ENCODE measurements around the gene C17orf114. TPM values are rescaled to one million over a fixed set of nuclear protein-coding genes. Genes with fewer than 3 reads are reported as not detected.

Gene C17orf114

Other genes with a start within 250 kb of the C17orf114 start
- 39.7 and 42.9 TPM in 2 replicates for gene MYBBP1A, start 246.9 kb downstream of the C17orf114 start, polyA plus RNA-seq (2011; rRNA removed)
- 95.0 to 103 TPM (median 95.1 TPM) in 3 replicates for gene MYBBP1A, start 246.9 kb downstream of the C17orf114 start, polyA plus RNA-seq (2017; fragmentation: RNase III; extraction: RNeasy Plus Mini Kit Qiagen cat#74134 plus additional on column Dnase treatment)
- gene GGT6, start 241.8 kb downstream of the C17orf114 start, polyA plus RNA-seq (2011; rRNA removed), result not detected in 2 replicates
- not detected in 3 replicates for gene GGT6, start 241.8 kb downstream of the C17orf114 start, polyA plus RNA-seq (2017; fragmentation: RNase III; extraction: RNeasy Plus Mini Kit Qiagen cat#74134 plus additional on column Dnase treatment)
- 0.05 and 0.07 TPM in 2 replicates for gene SMTNL2, start 217.8 kb downstream of the C17orf114 start, polyA plus RNA-seq (2011; rRNA removed)
- 0.06 to 0.21 TPM (median 0.10 TPM) in 3 replicates for gene SMTNL2, start 217.8 kb downstream of the C17orf114 start, polyA plus RNA-seq (2017; fragmentation: RNase III; extraction: RNeasy Plus Mini Kit Qiagen cat#74134 plus additional on column Dnase treatment)
- 0.12 and 0.15 TPM in 2 replicates for gene ALOX15, start 160.7 kb downstream of the C17orf114 start, polyA plus RNA-seq (2011; rRNA removed)
- 0.08 to 0.12 TPM in 2 of 3 replicates, not detected in the other for gene ALOX15, start 160.7 kb downstream of the C17orf114 start, polyA plus RNA-seq (2017; fragmentation: RNase III; extraction: RNeasy Plus Mini Kit Qiagen cat#74134 plus additional on column Dnase treatment)
- gene PELP1, start 98.2 kb downstream of the C17orf114 start, polyA plus RNA-seq (2011; rRNA removed), result 30.2 and 35.5 TPM in 2 replicates
- gene PELP1, start 98.2 kb downstream of the C17orf114 start, polyA plus RNA-seq (2017; fragmentation: RNase III; extraction: RNeasy Plus Mini Kit Qiagen cat#74134 plus additional on column Dnase treatment), result 52.5 to 60.0 TPM (median 56.1 TPM) in 3 replicates
- gene ARRB2, start 91.7 kb downstream of the C17orf114 start, polyA plus RNA-seq (2011; rRNA removed), result 73.1 and 74.9 TPM in 2 replicates
- gene ARRB2, start 91.7 kb downstream of the C17orf114 start, polyA plus RNA-seq (2017; fragmentation: RNase III; extraction: RNeasy Plus Mini Kit Qiagen cat#74134 plus additional on column Dnase treatment), result 61.0 to 68.2 TPM (median 67.8 TPM) in 3 replicates
- 57.2 and 74.0 TPM in 2 replicates for gene MED11, start 70.9 kb downstream of the C17orf114 start, polyA plus RNA-seq (2011; rRNA removed)
- 52.6 to 62.5 TPM (median 58.1 TPM) in 3 replicates for gene MED11, start 70.9 kb downstream of the C17orf114 start, polyA plus RNA-seq (2017; fragmentation: RNase III; extraction: RNeasy Plus Mini Kit Qiagen cat#74134 plus additional on column Dnase treatment)
- gene ZMYND15, start 62.5 kb downstream of the C17orf114 start, polyA plus RNA-seq (2011; rRNA removed), result 0.15 and 0.16 TPM in 2 replicates
- 0.19 to 0.22 TPM (median 0.20 TPM) in 3 replicates for gene ZMYND15, start 62.5 kb downstream of the C17orf114 start, polyA plus RNA-seq (2017; fragmentation: RNase III; extraction: RNeasy Plus Mini Kit Qiagen cat#74134 plus additional on column Dnase treatment)
- 13.8 and 20.5 TPM in 2 replicates for gene CXCL16, start 62.4 kb downstream of the C17orf114 start, polyA plus RNA-seq (2011; rRNA removed)
- gene CXCL16, start 62.4 kb downstream of the C17orf114 start, polyA plus RNA-seq (2017; fragmentation: RNase III; extraction: RNeasy Plus Mini Kit Qiagen cat#74134 plus additional on column Dnase treatment), result 9.1 to 11.2 TPM (median 10.1 TPM) in 3 replicates
- gene TM4SF5, start 30.4 kb downstream of the C17orf114 start, polyA plus RNA-seq (2011; rRNA removed), result 0.80 and 1.2 TPM in 2 replicates
- 0.51 to 1.2 TPM (median 0.68 TPM) in 3 replicates for gene TM4SF5, start 30.4 kb downstream of the C17orf114 start, polyA plus RNA-seq (2017; fragmentation: RNase III; extraction: RNeasy Plus Mini Kit Qiagen cat#74134 plus additional on column Dnase treatment)
- gene VMO1, start 16.0 kb downstream of the C17orf114 start, polyA plus RNA-seq (2011; rRNA removed), result 0.50 and 0.58 TPM in 2 replicates
- gene VMO1, start 16.0 kb downstream of the C17orf114 start, polyA plus RNA-seq (2017; fragmentation: RNase III; extraction: RNeasy Plus Mini Kit Qiagen cat#74134 plus additional on column Dnase treatment), result 0.39 to 1.1 TPM (median 0.81 TPM) in 3 replicates
- not detected in 2 replicates for gene GLTPD2, start 13.4 kb downstream of the C17orf114 start, polyA plus RNA-seq (2011; rRNA removed)
- gene GLTPD2, start 13.4 kb downstream of the C17orf114 start, polyA plus RNA-seq (2017; fragmentation: RNase III; extraction: RNeasy Plus Mini Kit Qiagen cat#74134 plus additional on column Dnase treatment), result not detected in 3 replicates
- 376 and 414 TPM in 2 replicates for gene PSMB6, start 6.2 kb downstream of the C17orf114 start, polyA plus RNA-seq (2011; rRNA removed)
- gene PSMB6, start 6.2 kb downstream of the C17orf114 start, polyA plus RNA-seq (2017; fragmentation: RNase III; extraction: RNeasy Plus Mini Kit Qiagen cat#74134 plus additional on column Dnase treatment), result 387 to 424 TPM (median 414 TPM) in 3 replicates
- 17.0 and 20.2 TPM in 2 replicates for gene PLD2, start 4.8 kb upstream of the C17orf114 start, polyA plus RNA-seq (2011; rRNA removed)
- gene PLD2, start 4.8 kb upstream of the C17orf114 start, polyA plus RNA-seq (2017; fragmentation: RNase III; extraction: RNeasy Plus Mini Kit Qiagen cat#74134 plus additional on column Dnase treatment), result 23.0 to 27.4 TPM (median 23.7 TPM) in 3 replicates
- 41.3 and 47.1 TPM in 2 replicates for gene MINK1, start 31.0 kb upstream of the C17orf114 start, polyA plus RNA-seq (2011; rRNA removed)
- 65.2 to 73.1 TPM (median 66.9 TPM) in 3 replicates for gene MINK1, start 31.0 kb upstream of the C17orf114 start, polyA plus RNA-seq (2017; fragmentation: RNase III; extraction: RNeasy Plus Mini Kit Qiagen cat#74134 plus additional on column Dnase treatment)
- 0.11 and 0.13 TPM in 2 replicates for gene C17orf107, start 97.2 kb upstream of the C17orf114 start, polyA plus RNA-seq (2011; rRNA removed)
- 0.16 to 0.30 TPM (median 0.25 TPM) in 3 replicates for gene C17orf107, start 97.2 kb upstream of the C17orf114 start, polyA plus RNA-seq (2017; fragmentation: RNase III; extraction: RNeasy Plus Mini Kit Qiagen cat#74134 plus additional on column Dnase treatment)
- gene CHRNE, start 100.8 kb upstream of the C17orf114 start, polyA plus RNA-seq (2011; rRNA removed), result 0.07 and 0.10 TPM in 2 replicates
- 0.12 to 0.14 TPM (median 0.13 TPM) in 3 replicates for gene CHRNE, start 100.8 kb upstream of the C17orf114 start, polyA plus RNA-seq (2017; fragmentation: RNase III; extraction: RNeasy Plus Mini Kit Qiagen cat#74134 plus additional on column Dnase treatment)
- not detected in 2 replicates for gene GP1BA, start 129.9 kb upstream of the C17orf114 start, polyA plus RNA-seq (2011; rRNA removed)
- not detected in 3 replicates for gene GP1BA, start 129.9 kb upstream of the C17orf114 start, polyA plus RNA-seq (2017; fragmentation: RNase III; extraction: RNeasy Plus Mini Kit Qiagen cat#74134 plus additional on column Dnase treatment)
- 60.2 and 64.4 TPM in 2 replicates for gene SLC25A11, start 137.7 kb upstream of the C17orf114 start, polyA plus RNA-seq (2011; rRNA removed)
- 64.4 to 69.2 TPM (median 67.9 TPM) in 3 replicates for gene SLC25A11, start 137.7 kb upstream of the C17orf114 start, polyA plus RNA-seq (2017; fragmentation: RNase III; extraction: RNeasy Plus Mini Kit Qiagen cat#74134 plus additional on column Dnase treatment)
- 98.7 and 110 TPM in 2 replicates for gene RNF167, start 137.9 kb upstream of the C17orf114 start, polyA plus RNA-seq (2011; rRNA removed)
- gene RNF167, start 137.9 kb upstream of the C17orf114 start, polyA plus RNA-seq (2017; fragmentation: RNase III; extraction: RNeasy Plus Mini Kit Qiagen cat#74134 plus additional on column Dnase treatment), result 83.9 to 93.7 TPM (median 86.4 TPM) in 3 replicates
- 1,417 and 1,732 TPM in 2 replicates for gene PFN1, start 146.2 kb upstream of the C17orf114 start, polyA plus RNA-seq (2011; rRNA removed)
- gene PFN1, start 146.2 kb upstream of the C17orf114 start, polyA plus RNA-seq (2017; fragmentation: RNase III; extraction: RNeasy Plus Mini Kit Qiagen cat#74134 plus additional on column Dnase treatment), result 3,195 to 3,341 TPM (median 3,230 TPM) in 3 replicates
- 52.5 and 53.5 TPM in 2 replicates for gene ENO3, start 148.8 kb upstream of the C17orf114 start, polyA plus RNA-seq (2011; rRNA removed)
- gene ENO3, start 148.8 kb upstream of the C17orf114 start, polyA plus RNA-seq (2017; fragmentation: RNase III; extraction: RNeasy Plus Mini Kit Qiagen cat#74134 plus additional on column Dnase treatment), result 79.0 to 109 TPM (median 102 TPM) in 3 replicates
- 72.6 and 94.9 TPM in 2 replicates for gene SPAG7, start 165.5 kb upstream of the C17orf114 start, polyA plus RNA-seq (2011; rRNA removed)
- 101 to 102 TPM (median 102 TPM) in 3 replicates for gene SPAG7, start 165.5 kb upstream of the C17orf114 start, polyA plus RNA-seq (2017; fragmentation: RNase III; extraction: RNeasy Plus Mini Kit Qiagen cat#74134 plus additional on column Dnase treatment)
- gene CAMTA2, start 185.3 kb upstream of the C17orf114 start, polyA plus RNA-seq (2011; rRNA removed), result 12.4 and 17.7 TPM in 2 replicates
- gene CAMTA2, start 185.3 kb upstream of the C17orf114 start, polyA plus RNA-seq (2017; fragmentation: RNase III; extraction: RNeasy Plus Mini Kit Qiagen cat#74134 plus additional on column Dnase treatment), result 30.1 to 33.8 TPM (median 30.3 TPM) in 3 replicates
- gene INCA1, start 195.2 kb upstream of the C17orf114 start, polyA plus RNA-seq (2011; rRNA removed), result 0.66 and 0.86 TPM in 2 replicates
- 1.1 to 1.3 TPM (median 1.1 TPM) in 3 replicates for gene INCA1, start 195.2 kb upstream of the C17orf114 start, polyA plus RNA-seq (2017; fragmentation: RNase III; extraction: RNeasy Plus Mini Kit Qiagen cat#74134 plus additional on column Dnase treatment)
- gene KIF1C, start 195.6 kb upstream of the C17orf114 start, polyA plus RNA-seq (2011; rRNA removed), result 42.0 and 48.4 TPM in 2 replicates
- 74.0 to 77.4 TPM (median 76.5 TPM) in 3 replicates for gene KIF1C, start 195.6 kb upstream of the C17orf114 start, polyA plus RNA-seq (2017; fragmentation: RNase III; extraction: RNeasy Plus Mini Kit Qiagen cat#74134 plus additional on column Dnase treatment)
- 1.4 and 1.9 TPM in 2 replicates for gene SLC52A1, start 233.1 kb upstream of the C17orf114 start, polyA plus RNA-seq (2011; rRNA removed)
- 1.0 to 1.4 TPM (median 1.3 TPM) in 3 replicates for gene SLC52A1, start 233.1 kb upstream of the C17orf114 start, polyA plus RNA-seq (2017; fragmentation: RNase III; extraction: RNeasy Plus Mini Kit Qiagen cat#74134 plus additional on column Dnase treatment)

Measured in A549 (cell line).